Cortex of kidney (tissue), 1 donor: ENCODE results near the gene APBB3.
"Not testable (repeated sequence)": the region's sequence is repeated elsewhere in the genome, so short reads cannot be mapped to it uniquely, and the experiment has no call there.

Source experiments
- DNase-seq: peaks from one replicate; lab custom pipeline; 2025; lab: John Stamatoyannopoulos, UW

APBB3 gene

GRCh38 chr5:140564196-140565023 lies at the start of gene APBB3, which contains the start of gene SLC35A4:
Gene APBB3 (minus strand): TSS chr5:140564598. CDS start chr5:140564245, 353 bp downstream.
Gene SLC35A4 (plus strand): TSS chr5:140564828. CDS start chr5:140567170, 2,342 bp downstream.
- DNase-seq, result peak; percentile 95

- no peak for DNase-seq
Observed at GRCh38 chr5:140611020-140611521, 46.7 kb upstream of the APBB3 start.

- DNase-seq, result no peak
Observed at GRCh38 chr5:140609126-140609525, 44.7 kb upstream of the APBB3 start.

- DNase-seq, result no peak
Observed at GRCh38 chr5:140608722-140609121, 44.3 kb upstream of the APBB3 start.

GRCh38 chr5:140607031-140607430 lies 42.6 kb upstream of the APBB3 start:
- no peak for DNase-seq

- no peak for DNase-seq
Observed at GRCh38 chr5:140605879-140606278, 41.5 kb upstream of the APBB3 start.

GRCh38 chr5:140603734-140604133 lies 39.3 kb upstream of the APBB3 start:
- DNase-seq, result no peak

- DNase-seq, result not testable (repeated sequence)
Observed at GRCh38 chr5:140603446-140603698, 39.0 kb upstream of the APBB3 start.

GRCh38 chr5:140602147-140602546 lies 37.7 kb upstream of the APBB3 start:
- no peak for DNase-seq

- DNase-seq, result no peak
Observed at GRCh38 chr5:140600096-140600495, 35.7 kb upstream of the APBB3 start.

GRCh38 chr5:140598836-140599235 lies 34.4 kb upstream of the APBB3 start:
- no peak for DNase-seq

GRCh38 chr5:140596321-140596741 lies 31.9 kb upstream of the APBB3 start:
- no peak for DNase-seq

- no peak for DNase-seq
Observed at GRCh38 chr5:140595538-140596300, 31.3 kb upstream of the APBB3 start.

GRCh38 chr5:140594169-140594568 lies 29.8 kb upstream of the APBB3 start:
- no peak for DNase-seq

GRCh38 chr5:140593070-140593469 lies 28.7 kb upstream of the APBB3 start:
- not testable (repeated sequence) for DNase-seq

- DNase-seq, result no peak
Observed at GRCh38 chr5:140591747-140592372, 27.5 kb upstream of the APBB3 start.

GRCh38 chr5:140590861-140591260 lies 26.5 kb upstream of the APBB3 start:
- no peak for DNase-seq

- no peak for DNase-seq
Observed at GRCh38 chr5:140588311-140589070, 24.1 kb upstream of the APBB3 start.

- DNase-seq, result no peak
Observed at GRCh38 chr5:140587495-140587894, 23.1 kb upstream of the APBB3 start.

- not testable (repeated sequence) for DNase-seq
Observed at GRCh38 chr5:140579188-140579747, 14.9 kb upstream of the APBB3 start.

GRCh38 chr5:140576776-140577201 lies 12.4 kb upstream of the APBB3 start:
- no peak for DNase-seq
